MV-4-11 (cell line): ENCODE measurements around the gene CCDC12.
A peak's percentile ranks its signal among the peaks of the same experiment; 100 is the strongest.

ENCODE experiments used
- DNase-seq: peaks from one replicate; lab custom pipeline; 2025; lab: John Stamatoyannopoulos, UW

The CCDC12 gene

DNA sequence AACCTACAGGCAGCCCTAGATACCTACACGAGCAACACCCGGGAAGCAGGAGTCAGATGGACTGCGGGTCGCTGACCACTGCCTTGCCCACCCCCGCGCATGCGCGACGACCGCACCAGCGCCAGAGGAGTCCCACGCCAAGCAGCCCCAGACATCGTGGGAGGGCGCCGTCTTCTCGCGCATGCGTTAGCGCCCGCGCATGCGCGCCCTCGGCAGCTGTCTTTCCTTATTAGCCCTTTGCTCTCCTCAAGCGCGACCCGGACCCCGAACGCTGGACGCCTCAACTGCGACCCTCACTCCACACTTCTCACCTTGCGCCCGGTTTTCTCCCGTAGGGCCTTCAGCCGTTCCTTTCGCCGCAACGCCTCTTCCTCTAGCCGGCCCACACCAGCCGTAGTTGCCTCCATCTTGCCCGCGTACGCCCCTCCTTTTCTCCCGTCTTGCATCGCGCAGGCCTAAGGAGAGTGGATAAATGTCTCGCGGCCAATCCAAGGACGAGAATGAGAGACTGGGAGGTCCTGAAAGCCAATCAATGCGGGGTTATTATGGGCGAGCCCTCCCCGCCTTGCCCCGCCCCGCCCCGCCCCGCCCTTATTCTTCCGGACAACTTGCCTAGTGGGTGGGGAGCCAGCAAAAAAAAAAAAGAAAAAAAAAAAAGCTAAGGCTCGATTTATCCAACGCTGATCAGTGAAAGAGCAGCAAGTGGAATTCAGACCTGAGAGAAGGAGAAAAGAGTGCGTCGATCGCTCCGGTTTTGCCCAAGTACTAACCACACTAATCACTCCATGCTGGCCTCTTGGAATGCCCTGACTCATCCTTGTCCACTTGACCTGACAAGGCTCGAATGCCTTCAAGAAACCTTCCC lies at the start of gene CCDC12:
TSS of gene CCDC12 (minus strand) at position 420 of the 865 bp plus-strand sequence. CDS start at position 407, 13 bp downstream.
- DNase-seq = peak; percentile 98

- no peak for DNase-seq
These were observed 48.4 kb upstream of the CCDC12 start for GRCh38 chr3:47024932-47025331.

- DNase-seq = no peak
These were observed 46.1 kb upstream of the CCDC12 start for GRCh38 chr3:47022641-47023071.

DNA sequence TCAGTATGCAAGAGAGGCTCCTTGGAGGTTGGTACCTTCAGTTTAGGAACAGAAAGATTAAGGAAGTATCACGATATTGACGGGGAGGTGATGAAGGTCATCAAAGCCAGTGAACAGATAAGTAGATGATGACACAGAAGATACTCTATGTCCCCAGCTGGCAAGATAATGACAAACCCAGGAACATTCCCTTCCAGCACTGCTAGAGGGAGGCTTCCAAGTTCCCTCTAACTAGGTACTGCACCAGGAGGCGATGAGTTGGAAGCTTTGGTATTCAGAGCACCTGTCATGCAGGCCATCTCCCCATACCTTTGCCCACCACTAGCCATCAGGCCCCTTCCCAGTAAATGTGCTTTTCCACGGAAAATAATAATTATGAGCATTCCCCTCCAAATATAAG lies 43.8 kb upstream of the CCDC12 start:
- no peak for DNase-seq

DNA sequence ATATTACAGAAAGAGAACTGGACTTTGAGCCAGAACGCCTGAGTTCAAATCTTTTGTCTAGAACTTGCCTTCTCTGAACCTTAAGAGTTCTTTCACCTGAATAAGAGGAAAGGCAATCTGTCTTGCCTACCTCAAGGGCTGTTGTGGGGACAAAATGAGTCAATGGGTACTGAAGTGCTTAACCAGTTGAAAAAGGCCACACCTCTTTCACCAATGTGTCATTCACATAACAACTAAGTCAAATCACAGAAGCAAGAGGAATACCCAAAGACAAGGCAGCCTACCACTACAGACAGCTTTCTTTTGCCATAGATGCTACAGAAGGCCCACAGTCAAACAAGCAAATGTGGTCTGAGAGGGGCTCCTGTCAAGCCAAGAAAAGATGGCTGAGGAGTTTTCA lies 42.7 kb upstream of the CCDC12 start:
- DNase-seq = no peak

DNA sequence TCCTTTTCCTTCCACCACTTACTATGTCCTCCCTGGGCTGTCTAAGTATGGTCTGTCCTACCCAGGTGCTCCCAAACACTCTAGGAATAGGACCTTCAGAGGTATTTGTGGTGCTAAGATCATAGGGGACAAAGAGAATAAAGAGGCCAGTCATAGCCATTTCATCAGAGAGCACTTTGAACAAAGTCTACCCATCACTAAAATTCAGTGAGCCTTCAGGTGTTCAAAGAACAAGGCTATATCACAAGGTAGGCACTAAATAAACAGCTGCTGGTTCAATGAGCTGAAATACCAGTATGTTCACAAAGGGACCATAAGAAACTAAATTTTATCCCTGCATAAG lies 41.7 kb upstream of the CCDC12 start:
- no peak for DNase-seq

DNA sequence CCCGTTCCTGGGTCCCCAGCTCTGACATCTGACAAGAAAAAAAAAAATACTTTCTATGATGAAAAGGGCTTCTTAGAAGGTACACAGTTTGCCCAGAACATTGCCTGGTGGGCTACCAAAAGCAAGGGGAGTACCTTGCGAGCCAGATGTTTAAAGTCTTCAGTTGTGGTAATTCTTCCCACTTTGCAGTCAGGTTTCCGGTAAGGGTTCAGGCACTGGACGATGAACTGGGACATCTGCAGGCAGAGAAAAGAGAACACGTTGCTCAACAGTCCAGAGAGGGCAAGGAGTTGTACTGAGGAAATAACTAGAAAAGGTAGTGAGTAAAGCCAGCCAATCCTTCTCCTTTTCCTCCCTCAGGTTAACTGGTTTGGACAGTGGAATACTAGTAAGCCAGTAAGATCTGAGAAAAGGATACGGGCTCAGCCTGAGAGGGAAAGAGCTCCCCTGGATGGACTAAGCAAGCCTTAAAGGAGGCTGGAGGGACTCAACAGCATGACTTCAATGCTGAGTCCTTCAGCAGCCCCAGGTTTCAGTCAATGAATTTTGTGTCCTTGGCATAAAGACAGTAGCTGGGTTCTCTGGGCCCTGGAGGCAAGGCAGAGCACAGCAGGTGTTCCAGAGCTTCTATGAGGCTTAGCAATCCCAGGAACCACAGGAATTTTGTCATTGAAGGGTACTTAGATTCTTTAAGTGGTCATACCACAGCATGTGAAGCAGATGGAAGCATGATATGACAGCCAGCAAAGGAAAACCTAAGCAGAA lies 41.1 kb upstream of the CCDC12 start:
- DNase-seq = peak; percentile 72

GRCh38 chr3:47016934-47017435 lies 40.4 kb upstream of the CCDC12 start:
- DNase-seq = peak; percentile 84

GRCh38 chr3:47016086-47016933 lies 39.8 kb upstream of the CCDC12 start:
- no peak for DNase-seq

DNA sequence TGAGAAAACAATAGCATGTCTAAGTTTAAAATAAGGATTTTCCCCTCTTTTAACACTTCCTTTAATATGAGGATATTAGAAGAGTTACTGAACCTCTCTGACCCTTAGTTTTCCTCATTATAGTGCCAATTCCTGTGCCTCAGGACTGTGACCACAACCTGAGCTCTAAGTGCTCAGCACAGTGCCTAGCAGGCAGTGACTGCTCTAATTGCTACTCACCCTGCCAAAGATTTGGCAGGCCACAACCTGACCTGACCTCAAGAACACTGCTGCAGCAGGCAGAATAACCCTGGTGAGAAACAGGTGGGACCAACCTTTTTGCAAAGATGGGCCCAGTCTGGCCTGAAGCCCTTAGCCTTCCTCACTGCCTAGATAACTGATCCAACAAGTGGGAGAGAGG lies 38.6 kb upstream of the CCDC12 start:
- DNase-seq = no peak

DNA sequence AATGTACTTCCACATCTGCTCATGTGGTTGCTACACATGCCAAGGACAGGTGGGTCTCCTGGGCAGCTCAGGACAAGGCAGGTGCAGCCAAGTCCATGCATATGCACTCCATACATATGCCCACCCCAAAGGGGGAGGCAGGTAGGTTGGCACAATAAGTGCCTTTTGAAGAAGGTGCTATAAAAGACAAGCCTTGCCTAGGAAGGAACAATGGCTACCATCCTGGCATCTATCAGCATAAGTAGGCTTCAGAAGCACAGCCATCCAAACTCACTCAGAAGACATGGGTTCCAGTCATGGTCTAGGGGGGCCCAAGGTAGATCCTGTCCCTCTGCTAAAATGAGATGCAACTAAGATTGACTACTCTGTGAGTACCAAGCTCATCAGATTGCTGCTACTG lies 37.5 kb upstream of the CCDC12 start:
- no peak for DNase-seq

GRCh38 chr3:47013231-47013630 lies 36.7 kb upstream of the CCDC12 start:
- no peak for DNase-seq

DNA sequence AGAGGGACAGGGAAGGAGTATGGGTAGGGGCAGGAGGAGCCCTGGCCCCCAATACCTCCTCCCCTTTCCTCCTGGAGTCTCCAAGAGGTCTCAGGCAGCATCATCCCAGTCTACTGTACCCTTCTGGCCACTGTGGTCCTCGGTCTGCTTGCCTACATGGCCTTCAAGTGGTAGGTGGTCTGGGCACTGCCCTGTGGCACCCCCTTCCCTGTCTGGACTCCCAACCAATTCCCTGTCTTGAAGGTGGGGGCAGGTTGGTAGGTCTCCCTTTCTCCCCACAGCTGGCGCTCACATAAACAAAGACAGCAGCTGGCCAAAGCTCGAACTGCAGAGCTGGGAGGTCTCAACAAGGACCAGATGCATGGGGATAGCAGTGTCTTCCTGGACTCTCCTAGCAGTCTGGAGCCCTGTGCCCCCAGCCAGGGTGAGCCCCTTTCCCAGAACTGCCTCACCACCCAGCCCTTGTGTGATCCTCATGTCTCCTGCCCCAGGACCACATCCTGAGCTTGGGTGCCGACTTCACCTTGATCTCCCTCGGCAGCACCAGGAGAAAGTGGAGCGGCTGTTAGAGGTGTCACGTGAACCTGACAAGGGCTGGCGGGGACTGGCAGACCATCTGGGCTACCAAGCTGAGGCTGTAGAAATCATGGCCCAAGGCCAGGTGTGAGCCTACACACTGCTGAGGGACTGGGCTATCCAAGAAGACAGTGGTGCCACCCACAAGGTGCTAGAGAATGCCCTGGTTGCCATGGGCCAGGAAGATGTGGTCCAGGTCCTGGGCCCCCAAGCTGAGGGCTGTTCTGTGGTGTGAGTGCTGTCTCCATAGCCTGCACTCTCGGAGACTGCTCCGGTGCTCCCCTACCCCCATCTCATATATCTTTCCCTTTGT lies 36.0 kb upstream of the CCDC12 start:
- DNase-seq = no peak

GRCh38 chr3:47011371-47011770 lies 34.8 kb upstream of the CCDC12 start:
- DNase-seq = no peak

DNA sequence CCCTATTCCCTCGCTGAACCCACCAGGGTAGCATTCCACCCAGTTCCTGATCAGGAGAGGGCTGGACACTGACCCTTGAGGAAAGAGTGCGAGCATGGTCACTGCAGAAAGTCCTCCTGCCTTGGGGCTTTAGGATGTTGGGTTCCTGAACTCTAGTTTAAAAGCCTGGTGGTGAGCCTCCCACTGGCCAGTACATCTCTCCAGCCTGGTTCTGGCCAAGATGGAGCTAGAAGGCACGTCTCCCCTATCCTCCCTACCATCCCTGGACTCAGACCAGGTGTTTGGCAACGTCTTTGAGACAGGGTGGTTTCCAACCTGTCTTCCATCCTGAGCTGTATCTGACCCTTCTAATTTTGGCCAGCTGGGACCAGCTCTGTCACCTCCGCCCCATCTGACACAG lies 34.4 kb upstream of the CCDC12 start:
- DNase-seq = no peak

DNA sequence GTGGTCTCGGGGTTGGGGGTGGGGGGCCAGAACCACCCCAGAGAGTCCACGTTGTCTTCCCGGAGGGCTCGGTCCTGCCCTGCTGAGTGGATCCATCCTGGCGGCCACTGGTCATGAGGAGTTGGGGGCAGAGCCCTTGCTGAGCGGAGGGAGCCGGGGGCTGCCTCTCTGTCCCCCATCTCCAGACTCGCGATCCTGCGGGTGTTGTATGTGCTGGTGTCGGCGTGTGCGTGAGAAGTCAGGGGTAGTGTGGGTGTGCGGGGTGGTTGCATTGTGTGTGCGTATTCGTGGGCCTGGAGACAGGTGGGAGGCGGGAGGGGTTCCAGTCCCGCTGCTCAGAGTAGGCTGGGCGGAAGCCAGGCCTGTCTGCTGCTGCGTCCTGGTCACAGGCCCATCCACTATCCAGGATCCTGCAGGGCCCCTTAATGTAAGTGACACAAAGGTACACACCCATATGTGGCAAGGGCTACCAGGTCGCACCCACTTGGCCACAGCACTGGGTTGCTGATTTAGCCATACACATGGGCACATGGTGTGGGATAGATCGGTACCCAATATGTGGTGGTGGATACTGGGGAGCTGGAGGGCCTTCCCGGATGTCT lies 33.7 kb upstream of the CCDC12 start:
- DNase-seq = no peak

DNA sequence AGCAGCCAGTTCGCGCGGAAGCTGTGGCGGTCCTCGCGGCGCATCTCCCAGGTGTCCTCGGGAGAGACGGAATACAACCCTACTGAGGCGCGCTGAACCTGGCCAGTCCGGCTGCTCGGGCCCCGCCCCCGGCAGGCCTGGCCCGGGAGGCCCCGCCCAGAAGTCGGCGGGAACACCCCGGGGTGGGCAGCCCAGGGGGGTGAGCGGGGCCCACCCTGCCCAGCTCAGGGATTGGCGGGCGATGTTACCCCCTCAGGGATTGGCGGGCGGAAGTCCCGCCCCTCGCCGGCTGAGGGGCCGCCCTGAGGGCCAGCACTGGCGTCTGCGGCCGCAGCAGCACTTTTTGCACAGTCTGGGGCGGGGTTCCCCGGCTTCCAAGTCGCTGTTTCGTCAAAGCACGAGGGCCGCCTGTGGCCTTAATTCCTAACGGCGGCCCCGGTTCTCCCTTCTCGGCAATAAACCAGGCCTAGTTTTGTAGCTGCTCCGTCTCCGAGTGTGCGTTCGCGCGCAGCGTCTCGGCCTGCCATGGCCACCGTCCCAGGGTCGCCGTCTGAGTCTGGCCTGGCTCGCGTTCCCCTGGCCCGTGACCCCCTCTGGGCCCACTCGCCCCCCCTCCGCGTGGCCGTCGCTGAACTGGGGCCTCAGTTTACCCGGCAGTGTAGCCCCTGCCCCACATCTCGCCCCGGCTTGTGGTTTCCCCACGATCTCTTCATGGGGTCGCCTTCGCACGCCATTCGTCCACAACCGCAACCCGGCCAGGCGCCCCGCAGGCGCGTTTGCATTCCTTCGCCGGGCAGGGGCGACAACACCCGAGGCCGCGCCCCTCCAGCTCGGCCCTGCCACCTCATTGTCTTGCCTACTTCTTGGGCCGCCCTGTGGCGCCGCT lies 32.9 kb upstream of the CCDC12 start:
- DNase-seq = peak; percentile 90

DNA sequence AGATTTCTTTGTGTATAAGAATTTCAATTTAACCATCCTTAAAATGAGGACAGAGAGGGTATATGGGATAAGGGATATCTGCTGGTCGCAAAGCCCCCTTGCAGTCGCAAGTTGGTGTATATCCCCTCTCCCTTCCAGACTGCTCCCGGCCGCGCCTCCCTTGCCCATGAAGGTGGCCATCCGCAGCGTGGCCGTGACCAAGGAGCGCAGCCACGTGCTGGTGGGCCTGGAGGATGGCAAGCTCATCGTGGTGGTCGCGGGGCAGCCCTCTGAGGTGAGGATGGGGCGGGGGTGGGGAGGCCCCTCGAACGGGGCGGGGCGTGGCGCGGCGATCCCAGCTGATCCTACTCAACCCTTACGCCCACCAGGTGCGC lies 32.3 kb upstream of the CCDC12 start:
- no peak for DNase-seq

DNA sequence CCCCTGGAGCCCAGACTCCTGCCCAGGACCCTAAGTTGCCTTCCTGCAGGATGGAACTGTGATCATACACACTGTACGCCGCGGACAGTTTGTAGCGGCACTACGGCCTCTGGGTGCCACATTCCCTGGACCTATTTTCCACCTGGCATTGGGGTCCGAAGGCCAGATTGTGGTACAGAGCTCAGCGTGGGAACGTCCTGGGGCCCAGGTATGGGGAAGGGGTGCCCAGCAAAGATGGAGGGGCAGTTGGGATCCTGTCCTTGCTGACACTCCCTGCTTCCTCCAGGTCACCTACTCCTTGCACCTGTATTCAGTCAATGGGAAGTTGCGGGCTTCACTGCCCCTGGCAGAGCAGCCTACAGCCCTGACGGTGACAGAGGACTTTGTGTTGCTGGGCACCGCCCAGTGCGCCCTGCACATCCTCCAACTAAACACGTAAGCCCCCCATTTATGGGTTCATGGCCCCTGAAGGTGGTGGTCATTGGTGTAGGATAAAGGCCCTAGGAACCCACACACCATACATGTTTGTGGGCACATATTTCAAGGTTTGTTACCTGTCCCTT lies 31.8 kb upstream of the CCDC12 start:
- no peak for DNase-seq
